ENCODE data around the gene MAP4K4. TPM values are rescaled to one million over a fixed set of nuclear protein-coding genes. Genes with fewer than 3 reads are reported as not detected.
A peak's percentile ranks its signal among the peaks of the same experiment; 100 is the strongest.

Gene MAP4K4
- total RNA-seq, 1 donor from 2014 or later: 166 TPM

DNA sequence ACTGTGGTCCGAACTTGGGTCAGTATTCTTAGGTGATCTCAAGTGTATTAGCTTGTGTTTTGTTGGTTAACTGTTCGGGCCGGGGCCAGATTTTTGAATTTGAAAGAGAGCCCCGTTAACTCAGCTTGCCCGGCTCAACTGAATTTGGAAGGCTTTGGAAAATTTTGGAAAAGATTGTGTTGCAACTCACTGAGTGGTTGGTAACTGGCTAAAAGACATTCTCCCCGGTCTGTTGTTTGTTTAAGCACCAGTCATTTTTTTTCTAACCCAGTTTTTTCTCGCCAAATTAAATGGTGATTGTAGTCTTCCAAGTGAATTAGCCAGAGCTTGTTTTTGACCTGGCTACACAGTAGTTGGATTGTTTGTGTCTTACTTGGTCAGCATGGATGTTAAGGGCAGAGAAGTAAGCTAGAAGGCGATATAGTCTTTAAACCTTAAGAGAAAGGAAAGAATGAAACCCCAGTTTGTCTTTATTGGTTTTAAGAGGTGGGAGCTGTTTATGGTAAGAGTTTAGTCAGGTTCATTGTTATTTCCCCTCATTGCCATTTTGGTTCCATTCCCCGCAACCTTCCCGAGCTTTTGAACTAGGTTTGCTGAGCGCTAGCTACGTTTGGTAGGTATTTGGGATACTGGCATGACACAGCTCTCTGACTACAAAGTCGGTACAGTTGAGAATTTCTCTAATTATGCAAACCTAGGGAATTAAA is 2.4 kb downstream of the MAP4K4 start:
- no peaks in the 10 kb centered on the region for H3K27me3 Mint-ChIP-seq
- TF ChIP-seq, protein P1, sequence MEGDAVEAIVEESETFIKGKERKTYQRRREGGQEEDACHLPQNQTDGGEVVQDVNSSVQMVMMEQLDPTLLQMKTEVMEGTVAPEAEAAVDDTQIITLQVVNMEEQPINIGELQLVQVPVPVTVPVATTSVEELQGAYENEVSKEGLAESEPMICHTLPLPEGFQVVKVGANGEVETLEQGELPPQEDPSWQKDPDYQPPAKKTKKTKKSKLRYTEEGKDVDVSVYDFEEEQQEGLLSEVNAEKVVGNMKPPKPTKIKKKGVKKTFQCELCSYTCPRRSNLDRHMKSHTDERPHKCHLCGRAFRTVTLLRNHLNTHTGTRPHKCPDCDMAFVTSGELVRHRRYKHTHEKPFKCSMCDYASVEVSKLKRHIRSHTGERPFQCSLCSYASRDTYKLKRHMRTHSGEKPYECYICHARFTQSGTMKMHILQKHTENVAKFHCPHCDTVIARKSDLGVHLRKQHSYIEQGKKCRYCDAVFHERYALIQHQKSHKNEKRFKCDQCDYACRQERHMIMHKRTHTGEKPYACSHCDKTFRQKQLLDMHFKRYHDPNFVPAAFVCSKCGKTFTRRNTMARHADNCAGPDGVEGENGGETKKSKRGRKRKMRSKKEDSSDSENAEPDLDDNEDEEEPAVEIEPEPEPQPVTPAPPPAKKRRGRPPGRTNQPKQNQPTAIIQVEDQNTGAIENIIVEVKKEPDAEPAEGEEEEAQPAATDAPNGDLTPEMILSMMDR (conservative IDR thresholded peaks at IDR 0.05): no peak
- H3K9me3 Mint-ChIP-seq: peaks cover 4% of the 10 kb centered on the region
- no peak overlapping the region for H3K27ac Mint-ChIP-seq
- H3K36me3 Mint-ChIP-seq: peaks cover 27% of the 10 kb centered on the region
- no peak for DNase-seq (ENCODE audit: extremely low spot score, unreplicated experiment)
- peaks cover 37% of the 10 kb centered on the region for H3K4me1 Mint-ChIP-seq (ENCODE audit: unreplicated experiment)
- H3K4me3 Mint-ChIP-seq: no peak overlapping the region

GRCh38 chr2:101704046-101704466 is 6.5 kb downstream of the MAP4K4 start:
- peak overlapping the region; percentile 91 for H3K27ac Mint-ChIP-seq
- no peak for DNase-seq (ENCODE audit: extremely low spot score, unreplicated experiment)
- peak overlapping the region; percentile 63 for H3K4me3 Mint-ChIP-seq
- TF ChIP-seq, protein P1 (conservative IDR thresholded peaks at IDR 0.05): no peak
- peaks cover 46% of the 10 kb centered on the region for H3K36me3 Mint-ChIP-seq
- H3K27me3 Mint-ChIP-seq: no peaks in the 10 kb centered on the region
- H3K9me3 Mint-ChIP-seq: no peaks in the 10 kb centered on the region
- peaks cover 48% of the 10 kb centered on the region for H3K4me1 Mint-ChIP-seq (ENCODE audit: unreplicated experiment)

- TF ChIP-seq, protein P1 (conservative IDR thresholded peaks at IDR 0.05): no peak
- Mint-ChIP-seq H3K27me3 (no peaks in the 10 kb centered on the region), H3K4me1 (ENCODE audit: unreplicated experiment) (peaks cover 51% of the 10 kb centered on the region), H3K4me3 (no peak overlapping the region), H3K36me3 (peaks cover 46% of the 10 kb centered on the region), H3K27ac (peak overlapping the region; percentile 6), H3K9me3 (no peaks in the 10 kb centered on the region)
- DNase-seq (ENCODE audit: extremely low spot score, unreplicated experiment): no peak
Observed at GRCh38 chr2:101704816-101705578, 7.5 kb downstream of the MAP4K4 start.

GRCh38 chr2:101706121-101706818 is 8.8 kb downstream of the MAP4K4 start:
- peaks cover 52% of the 10 kb centered on the region for H3K4me1 Mint-ChIP-seq (ENCODE audit: unreplicated experiment)
- no peaks in the 10 kb centered on the region for H3K9me3 Mint-ChIP-seq
- no peak overlapping the region for H3K4me3 Mint-ChIP-seq
- TF ChIP-seq, protein P1 (conservative IDR thresholded peaks at IDR 0.05): no peak
- H3K27ac Mint-ChIP-seq: peak overlapping the region; percentile 58
- H3K36me3 Mint-ChIP-seq: peaks cover 46% of the 10 kb centered on the region
- no peaks in the 10 kb centered on the region for H3K27me3 Mint-ChIP-seq
- no peak for DNase-seq (ENCODE audit: extremely low spot score, unreplicated experiment)

DNA sequence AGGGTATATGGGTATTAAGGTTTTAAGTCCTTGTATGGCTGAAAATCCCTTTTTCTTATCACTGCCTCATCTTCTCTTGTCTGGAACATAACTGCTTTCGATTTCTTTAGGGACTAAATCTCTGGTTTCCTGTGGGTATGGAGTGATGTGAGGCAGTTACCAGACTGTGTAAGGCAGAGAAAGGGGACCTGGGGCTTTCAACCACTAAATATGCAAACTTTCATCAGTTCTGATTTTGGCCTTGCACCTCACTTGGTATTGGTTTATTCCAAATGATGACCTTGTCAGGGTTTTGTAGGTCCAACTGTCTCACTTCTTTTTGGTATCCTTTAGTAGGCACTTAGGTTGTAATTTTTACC is 9.3 kb downstream of the MAP4K4 start:
- Mint-ChIP-seq H3K9me3 (no peaks in the 10 kb centered on the region), H3K4me1 (ENCODE audit: unreplicated experiment) (peaks cover 49% of the 10 kb centered on the region), H3K4me3 (no peak overlapping the region), H3K27ac (no peak overlapping the region), H3K36me3 (peaks cover 42% of the 10 kb centered on the region), H3K27me3 (no peaks in the 10 kb centered on the region)
- TF ChIP-seq, protein P1 (conservative IDR thresholded peaks at IDR 0.05): no peak
- no peak for DNase-seq (ENCODE audit: extremely low spot score, unreplicated experiment)

Measured in type B pancreatic cell (in vitro differentiated cells).